H1 (cell line): ENCODE results near the gene GFAP. TPM values are rescaled to one million over a fixed set of nuclear protein-coding genes. Genes with fewer than 3 reads are reported as not detected.

Experiments used
- GTF2F1 ChIP-seq: IDR thresholded peaks from 2 replicates; pipeline ENCODE4 v1.6.1; 2012; ENCODE audit warnings: low read depth, low read length, improper control_type of control experiment, borderline replicate concordance
- RNF2 ChIP-seq: fragments of 200-900, 300-1000 bp; sonication (generic); IDR thresholded peaks from 2 replicates; pipeline ENCODE4 v1.7.1; 2016; ENCODE audit warnings: borderline replicate concordance, low read depth, mild to moderate bottlenecking, antibody characterized with exemption, low read length; ENCODE audit not compliant: poor library complexity, severe bottlenecking; ENCODE audit errors: missing control alignments
- TBP ChIP-seq: IDR thresholded peaks from 2 replicates; pipeline ENCODE4 v1.6.1; 2011; ENCODE audit warnings: low read depth, low read length, improper control_type of control experiment
- polyA plus RNA-seq, 7 experiments: library from polyadenylated mRNA; depleted of rRNA in 3 of 7; stranded (reverse) in 5 of 7; unstranded in 2 of 7; fragments of >200 nt in 5 of 7; fragments of 200-250 nt in 2 of 7; gene quantifications; 1 replicate in 5 of 7; 2 replicates in 1 of 7; 4 replicates in 1 of 7; pipeline versions ENCODE4 v1.2.1 to v1.2.3, GENCODE V29; 2011 to 2013; ENCODE audit warnings: missing spikeins in 2 of 7, mixed read lengths in 2 of 7
- total RNA-seq: library from RNA; stranded (reverse); fragmentation: NEBNext Ultra II Directional; extraction: Animal tissue kit (Norgen Biotek cat#: 25700); gene quantifications from 2 replicates; pipeline ENCODE4 v1.2.1, GENCODE V29; 2021

Gene GFAP
- total and polyA plus RNA-seq, 2 of the 8 experiments (the other 6 are each of a cell fraction or from before 2014, with no cell fraction given) = 1.3 to 1.5 TPM

DNA sequence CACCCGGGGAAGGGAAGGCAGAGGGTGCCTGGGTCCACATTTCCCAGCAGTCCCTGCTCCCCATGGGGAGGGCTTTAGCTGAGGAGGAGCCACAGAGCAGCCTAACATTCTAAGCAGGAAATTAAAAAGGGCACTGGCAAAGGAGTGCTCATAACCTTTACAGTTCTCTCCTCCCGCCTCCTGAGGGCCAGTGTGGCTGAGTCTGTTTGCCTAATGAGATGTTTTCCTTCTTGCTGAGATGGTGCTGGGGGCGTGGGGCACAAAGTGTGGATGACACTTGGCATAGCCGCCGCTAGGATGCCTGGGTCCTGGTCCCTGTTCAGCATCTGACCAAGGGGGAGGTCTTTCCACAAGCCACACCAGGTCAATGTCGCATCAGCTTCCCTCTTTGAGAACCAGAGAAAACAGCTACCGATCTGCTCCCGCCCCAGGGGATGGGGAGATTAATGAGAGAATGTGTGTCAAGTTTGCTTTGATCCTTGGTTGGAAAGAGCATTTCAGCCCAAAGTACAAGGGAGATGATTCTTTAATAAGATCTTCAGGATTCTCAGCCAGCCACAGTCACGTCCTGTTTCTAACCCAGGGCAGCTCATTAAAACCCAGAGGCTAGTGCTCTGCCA lies 26.5 kb upstream of the GFAP start (continued):
- no peak for TF ChIP-seq TBP
- TF ChIP-seq GTF2F1 = no peak
- TF ChIP-seq RNF2 = no peak
